Stomach (tissue), 4 donors: ENCODE measurements around the gene KIF21B.

Experiments used
- CTCF ChIP-seq, 7 experiments: fragments of 450-650 bp in 4 of 7; fragments of 200-600 bp in 3 of 7; sonication (generic) in 3 of 7; IDR thresholded peaks; one replicate each; pipeline ENCODE4 v1.5.1; 2016 to 2019; ENCODE audit warnings: antibody characterized with exemption in 7 of 7, control low read depth in 2 of 7, mild to moderate bottlenecking in 1 of 7
- POLR2A ChIP-seq, 4 donors: fragments of 450-650 bp; IDR thresholded peaks; one replicate each; pipeline ENCODE4 v1.6.1; 2016; ENCODE audit warnings: antibody characterized with exemption in 4 of 4, control low read depth in 2 of 4, mild to moderate bottlenecking in 1 of 4, moderate library complexity in 1 of 4
- POLR2AphosphoS5 ChIP-seq, 3 donors: sonication (generic); formaldehyde crosslinking; IDR thresholded peaks; one replicate each; pipeline ENCODE4 v1.6.1; 2016; ENCODE audit warnings: antibody characterized with exemption in 3 of 3

- TF ChIP-seq CTCF (IDR thresholded peaks at IDR 0.05), result no peak
- TF ChIP-seq POLR2AphosphoS5 (IDR thresholded peaks at IDR 0.05), result no peak
- no peak for TF ChIP-seq POLR2A (IDR thresholded peaks at IDR 0.05)
Observed at GRCh38 chr1:200931776-200932175, 91.7 kb downstream of the KIF21B start.
